ENCODE data around the gene ANKRD28.
"Not testable (repeated sequence)": the region's sequence is repeated elsewhere in the genome, so short reads cannot be mapped to it uniquely, and the experiment has no call there.

ANKRD28 gene

GRCh38 chr3:15797642-15798303 lies at the start of gene ANKRD28:
Gene ANKRD28, minus strand, starts transcription at chr3:15797979. Its CDS starts 1,458 bp downstream, at chr3:15796521.
- DNase-seq (ENCODE audit: low read depth, low spot score), result peak; percentile 48
- peak within 1 kb of the TSS; percentile 78 for H3K27ac ChIP-seq

GRCh38 chr3:15847239-15847638 lies 49.5 kb upstream of the ANKRD28 start:
- H3K27ac ChIP-seq, result no peak overlapping the region
- DNase-seq (ENCODE audit: low read depth, low spot score), result no peak

- H3K27ac ChIP-seq, result no peak overlapping the region
- no peak for DNase-seq (ENCODE audit: low read depth, low spot score)
These were observed 48.8 kb upstream of the ANKRD28 start for GRCh38 chr3:15846606-15847005.

GRCh38 chr3:15845475-15845874 lies 47.7 kb upstream of the ANKRD28 start:
- no peak overlapping the region for H3K27ac ChIP-seq
- DNase-seq (ENCODE audit: low read depth, low spot score), result no peak

- DNase-seq (ENCODE audit: low read depth, low spot score), result no peak
- no peak overlapping the region for H3K27ac ChIP-seq
These were observed 47.1 kb upstream of the ANKRD28 start for GRCh38 chr3:15844889-15845288.

GRCh38 chr3:15841091-15841973 lies 43.6 kb upstream of the ANKRD28 start:
- DNase-seq (ENCODE audit: low read depth, low spot score); H3K27ac ChIP-seq: not testable (repeated sequence)

GRCh38 chr3:15839568-15839967 lies 41.8 kb upstream of the ANKRD28 start:
- H3K27ac ChIP-seq, result no peak overlapping the region
- no peak for DNase-seq (ENCODE audit: low read depth, low spot score)

GRCh38 chr3:15831927-15832326 lies 34.1 kb upstream of the ANKRD28 start:
- no peak for DNase-seq (ENCODE audit: low read depth, low spot score)
- no peak overlapping the region for H3K27ac ChIP-seq

GRCh38 chr3:15825016-15825415 lies 27.2 kb upstream of the ANKRD28 start:
- no peak overlapping the region for H3K27ac ChIP-seq
- no peak for DNase-seq (ENCODE audit: low read depth, low spot score)

- DNase-seq (ENCODE audit: low read depth, low spot score), result no peak
- no peak overlapping the region for H3K27ac ChIP-seq
These were observed 25.3 kb upstream of the ANKRD28 start for GRCh38 chr3:15823092-15823491.

GRCh38 chr3:15822281-15822680 lies 24.5 kb upstream of the ANKRD28 start:
- no peak overlapping the region for H3K27ac ChIP-seq
- no peak for DNase-seq (ENCODE audit: low read depth, low spot score)

GRCh38 chr3:15820911-15821310 lies 23.1 kb upstream of the ANKRD28 start:
- H3K27ac ChIP-seq, result no peak overlapping the region
- DNase-seq (ENCODE audit: low read depth, low spot score), result no peak

- no peak for DNase-seq (ENCODE audit: low read depth, low spot score)
- H3K27ac ChIP-seq, result no peak overlapping the region
These were observed 21.8 kb upstream of the ANKRD28 start for GRCh38 chr3:15819576-15819975.

GRCh38 chr3:15819043-15819442 lies 21.3 kb upstream of the ANKRD28 start:
- no peak overlapping the region for H3K27ac ChIP-seq
- no peak for DNase-seq (ENCODE audit: low read depth, low spot score)

- H3K27ac ChIP-seq, result no peak overlapping the region
- DNase-seq (ENCODE audit: low read depth, low spot score), result peak; percentile 5
These were observed 17.9 kb upstream of the ANKRD28 start for GRCh38 chr3:15815696-15816095.

GRCh38 chr3:15813079-15813478 lies 15.3 kb upstream of the ANKRD28 start:
- not testable (repeated sequence) for H3K27ac ChIP-seq

GRCh38 chr3:15812183-15812582 lies 14.4 kb upstream of the ANKRD28 start:
- DNase-seq (ENCODE audit: low read depth, low spot score), result no peak
- no peak overlapping the region for H3K27ac ChIP-seq

More at GRCh38 chr3:15813079-15813478, 15.3 kb upstream of the ANKRD28 start:
- not testable (repeated sequence) for DNase-seq (ENCODE audit: low read depth, low spot score)

- DNase-seq (ENCODE audit: low read depth, low spot score), result no peak
- no peak overlapping the region for H3K27ac ChIP-seq
These were observed 12.9 kb upstream of the ANKRD28 start for GRCh38 chr3:15810702-15811101.

- no peak for DNase-seq (ENCODE audit: low read depth, low spot score)
- H3K27ac ChIP-seq, result no peak overlapping the region
These were observed 11.5 kb upstream of the ANKRD28 start for GRCh38 chr3:15809313-15809712.

- no peak overlapping the region for H3K27ac ChIP-seq
- no peak for DNase-seq (ENCODE audit: low read depth, low spot score)
These were observed 11.0 kb upstream of the ANKRD28 start for GRCh38 chr3:15808679-15809310.

- H3K27ac ChIP-seq, result peak overlapping the region; percentile 16
- no peak for DNase-seq (ENCODE audit: low read depth, low spot score)
These were observed 8.0 kb upstream of the ANKRD28 start for GRCh38 chr3:15805756-15806266.
